ENCODE results near the gene TMEM184B.

The TMEM184B gene

DNA sequence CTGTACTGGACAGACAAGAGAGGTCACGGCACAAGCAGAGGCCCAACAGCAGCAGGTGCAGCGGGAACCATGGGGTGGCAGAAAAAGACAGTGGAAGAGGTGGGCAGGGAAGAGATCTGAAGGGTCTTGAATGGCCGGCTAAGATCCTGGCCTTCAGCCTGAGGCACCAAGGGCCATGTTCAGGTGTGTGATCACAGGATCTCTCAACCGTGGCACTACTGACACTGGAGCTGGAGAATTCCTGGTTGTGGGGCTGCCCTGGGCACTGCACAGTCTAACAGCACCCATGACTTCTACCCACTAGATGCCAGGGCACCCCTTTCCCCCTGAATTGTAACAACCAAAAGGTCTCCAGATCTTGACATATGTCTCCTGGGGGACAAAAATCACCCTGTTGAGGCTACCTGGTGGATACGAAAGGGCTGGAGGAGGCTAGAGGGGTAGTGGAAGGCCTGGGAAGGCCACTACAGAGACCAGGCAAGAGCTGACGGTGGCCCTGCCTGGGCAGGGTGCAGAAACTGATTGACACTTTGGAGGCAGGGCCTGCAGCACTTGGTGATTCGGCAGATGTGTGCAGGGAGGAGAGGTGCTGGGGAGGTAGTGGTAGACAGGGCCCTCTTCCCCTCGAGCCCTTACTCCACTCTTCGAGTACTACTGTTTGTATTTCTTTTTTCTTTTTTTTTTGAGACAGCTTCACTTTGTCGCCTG, 36.1 kb upstream of the TMEM184B start:
- DNase-seq (ENCODE audit: low read depth in 2 of 2): no peak

GRCh38 chr22:38305471-38306448, 33.0 kb upstream of the TMEM184B start:
- DNase-seq (ENCODE audit: low read depth in 2 of 2): no peak

- no peak for DNase-seq (ENCODE audit: low read depth in 2 of 2)
These were observed 31.7 kb upstream of the TMEM184B start for GRCh38 chr22:38304526-38304925.

- no peak for DNase-seq (ENCODE audit: low read depth in 2 of 2)
These were observed 31.2 kb upstream of the TMEM184B start for GRCh38 chr22:38303974-38304373.

DNA sequence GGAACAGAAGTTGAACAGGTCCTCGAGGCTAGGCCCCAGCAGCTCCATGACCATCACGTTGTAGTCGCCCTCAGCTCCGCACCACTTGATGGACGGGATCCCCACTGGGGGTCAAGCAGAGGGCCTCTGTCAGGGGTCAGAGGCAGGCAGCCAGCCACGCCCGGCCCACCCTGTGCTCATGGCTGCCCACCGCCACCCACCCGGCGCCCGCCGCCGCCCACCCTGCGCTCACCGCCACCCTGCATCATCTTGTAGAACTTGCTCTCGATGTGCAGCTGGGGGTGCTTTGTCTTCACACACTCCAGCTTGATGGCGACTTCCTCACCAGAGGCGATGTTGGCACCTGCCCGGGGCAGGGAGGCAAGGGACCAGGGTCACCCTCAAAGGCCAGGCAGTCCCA, 30.1 kb upstream of the TMEM184B start:
- no peak for DNase-seq (ENCODE audit: low read depth in 2 of 2)

DNA sequence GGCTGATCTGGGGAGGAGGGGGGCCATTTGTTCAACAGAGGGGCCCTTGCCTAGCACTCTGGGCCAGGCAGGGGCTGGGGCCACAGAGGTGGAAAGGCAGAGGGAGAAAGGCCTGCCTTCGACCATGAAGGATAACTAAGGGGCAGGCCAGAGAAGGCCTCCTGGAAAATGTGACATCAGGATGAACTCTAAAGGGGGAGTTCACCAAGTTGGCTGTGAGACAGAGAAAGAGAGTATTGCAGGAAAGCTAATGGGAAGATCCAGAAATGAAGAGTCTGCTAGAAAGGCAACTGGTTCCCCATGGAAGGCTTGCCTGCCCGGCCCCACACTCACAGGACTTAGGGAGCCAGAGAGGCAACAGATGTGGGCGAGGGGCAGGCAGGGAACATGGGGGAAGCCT, 28.1 kb upstream of the TMEM184B start:
- DNase-seq (ENCODE audit: low read depth in 2 of 2): no peak

DNA sequence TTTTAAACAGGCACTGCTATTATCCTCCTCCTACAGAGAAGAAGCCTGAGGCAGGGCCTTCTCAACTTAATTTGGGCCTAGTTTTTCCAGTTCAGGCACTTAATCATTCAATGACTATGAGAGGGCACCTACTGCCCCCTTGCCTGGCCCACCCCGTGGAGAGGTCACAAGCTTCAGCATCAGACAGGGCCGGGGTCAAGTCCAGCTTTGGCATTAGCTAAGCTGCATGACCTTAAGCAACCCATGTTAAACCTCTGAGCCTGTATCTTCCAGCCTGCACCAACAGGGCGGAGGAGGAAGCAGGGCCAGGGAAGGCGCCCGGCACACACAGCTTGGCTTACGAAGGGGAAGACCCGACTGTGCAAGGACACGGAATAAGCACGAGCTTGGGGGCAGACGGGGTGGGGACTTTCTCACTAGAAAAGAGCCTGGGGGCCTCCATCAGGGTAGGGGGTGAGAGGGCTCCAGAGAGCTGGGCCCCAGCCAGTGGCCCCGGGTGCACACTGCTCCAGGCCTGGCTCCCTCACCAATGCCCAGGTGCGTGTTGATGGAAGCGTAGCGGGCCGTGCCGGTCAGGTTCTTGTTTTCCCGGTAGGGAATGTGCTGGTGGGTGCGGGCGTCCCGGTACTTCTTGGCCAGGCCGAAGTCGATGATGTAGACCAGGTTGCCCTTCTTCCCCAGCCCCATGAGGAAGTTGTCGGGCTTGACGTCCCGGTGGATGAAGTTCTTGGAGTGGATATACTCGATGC, 27.6 kb upstream of the TMEM184B start:
- no peak for DNase-seq (ENCODE audit: low read depth in 2 of 2)

DNA sequence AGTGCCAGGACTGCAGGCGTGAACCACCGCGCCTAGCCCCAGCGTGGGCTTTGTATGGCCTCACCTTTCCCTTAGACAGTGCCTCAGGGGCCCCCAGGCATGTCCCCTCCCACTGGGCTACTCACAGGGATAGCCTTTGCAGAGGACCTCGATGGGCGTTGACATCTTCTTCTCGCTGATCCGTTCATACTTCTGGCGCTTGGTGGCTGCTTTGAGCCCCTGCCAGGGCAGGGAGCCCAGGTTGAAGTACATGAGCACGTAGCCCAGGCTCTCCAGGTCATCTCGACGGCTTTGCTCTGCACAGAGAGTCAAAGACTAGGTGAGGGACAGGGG, 26.9 kb upstream of the TMEM184B start:
- no peak for DNase-seq (ENCODE audit: low read depth in 2 of 2)

GRCh38 chr22:38298312-38299005, 25.6 kb upstream of the TMEM184B start:
- no peak for DNase-seq (ENCODE audit: low read depth in 2 of 2)

- no peak for DNase-seq (ENCODE audit: low read depth in 2 of 2)
These were observed 23.6 kb upstream of the TMEM184B start for GRCh38 chr22:38296372-38296771.

GRCh38 chr22:38295863-38296262, 23.1 kb upstream of the TMEM184B start:
- DNase-seq (ENCODE audit: low read depth in 2 of 2): no peak

GRCh38 chr22:38295339-38295738, 22.5 kb upstream of the TMEM184B start:
- DNase-seq (ENCODE audit: low read depth in 2 of 2): no peak

GRCh38 chr22:38294193-38294592, 21.4 kb upstream of the TMEM184B start:
- DNase-seq (ENCODE audit: low read depth in 2 of 2): no peak

GRCh38 chr22:38292694-38293093, 19.9 kb upstream of the TMEM184B start:
- no peak for DNase-seq (ENCODE audit: low read depth in 2 of 2)

GRCh38 chr22:38291201-38291777, 18.5 kb upstream of the TMEM184B start:
- DNase-seq (ENCODE audit: low read depth in 2 of 2): no peak

DNA sequence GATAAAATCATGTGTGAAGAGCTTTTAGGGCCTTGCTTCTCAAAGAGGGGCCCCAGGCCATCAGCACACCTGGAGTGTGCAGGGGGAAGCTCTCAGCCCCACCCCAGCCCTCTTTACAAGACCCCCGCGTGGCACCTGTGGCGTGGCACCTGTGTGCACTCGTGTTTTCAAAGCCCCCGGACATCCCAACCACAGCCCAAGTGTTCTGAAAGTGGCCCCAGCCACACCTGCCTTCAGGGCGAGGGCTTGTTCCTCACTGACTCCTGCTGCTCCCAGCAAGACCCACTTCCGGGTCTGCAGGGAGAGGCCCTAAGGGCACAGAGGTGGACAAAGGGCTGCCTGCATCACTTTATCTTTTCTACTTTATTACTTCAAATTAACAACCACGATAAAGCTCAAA, 17.5 kb upstream of the TMEM184B start:
- DNase-seq (ENCODE audit: low read depth in 2 of 2): no peak

DNA sequence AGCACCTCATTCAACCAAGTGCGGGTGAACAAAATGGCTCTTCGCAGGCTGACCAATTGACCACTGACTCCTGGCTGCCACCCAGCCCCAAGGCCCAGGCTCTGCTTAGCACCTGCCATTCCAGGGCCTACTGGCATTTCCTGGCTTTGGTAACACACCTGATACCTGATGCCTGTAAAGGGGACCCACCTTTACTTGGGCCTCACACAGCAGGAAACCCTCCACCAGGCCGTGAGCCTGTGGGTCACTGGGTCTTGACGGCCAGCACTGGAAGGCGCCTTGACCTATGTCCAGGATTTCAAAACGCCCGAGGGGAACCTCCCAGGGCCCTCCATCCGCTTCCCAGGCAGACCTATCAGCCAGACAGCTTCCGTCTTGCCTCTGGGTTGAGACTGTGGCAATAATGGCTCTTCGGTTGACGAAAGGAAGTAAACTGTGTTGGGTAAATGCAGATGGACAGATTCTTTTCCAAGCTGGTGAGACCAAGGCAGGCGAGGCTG, 16.8 kb upstream of the TMEM184B start:
- no peak for DNase-seq (ENCODE audit: low read depth in 2 of 2)

DNA sequence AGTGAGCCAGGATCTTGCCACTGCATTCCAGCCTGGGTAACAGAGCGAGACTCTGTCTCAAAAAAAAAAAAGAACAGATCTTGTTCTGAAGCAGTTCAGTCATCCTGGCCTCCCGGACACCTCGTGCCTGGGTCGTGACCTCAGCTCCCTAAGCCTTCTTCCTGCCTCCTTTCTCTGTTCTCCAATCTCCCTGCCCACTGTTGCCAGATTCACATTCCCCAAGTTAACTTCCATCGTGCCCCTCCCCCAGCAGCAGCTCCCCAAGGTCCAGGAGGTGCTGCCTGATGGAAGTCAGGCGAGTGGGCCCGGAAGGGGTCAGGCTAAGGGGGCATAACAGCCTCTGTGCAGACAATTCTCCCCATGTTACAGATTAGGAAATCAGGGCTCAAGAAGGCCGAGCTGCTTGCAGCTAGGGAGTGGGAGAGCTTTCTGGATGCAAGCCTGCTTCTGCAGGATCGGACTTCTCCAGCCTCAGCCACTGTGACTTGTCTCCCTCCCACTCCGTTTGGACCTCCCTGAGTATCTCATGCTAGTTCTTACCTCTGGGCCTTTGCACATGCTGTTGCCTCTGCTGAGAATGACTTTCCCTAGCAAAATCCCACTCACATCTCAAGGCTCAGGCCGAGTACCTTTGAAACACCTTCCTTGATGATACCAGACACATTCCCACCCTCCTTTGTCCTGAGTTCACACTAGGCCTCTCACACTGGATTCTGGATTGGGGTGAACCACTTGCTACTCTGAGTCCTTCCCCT, 14.3 kb upstream of the TMEM184B start:
- no peak for DNase-seq (ENCODE audit: low read depth in 2 of 2)

GRCh38 chr22:38285018-38285417, 12.2 kb upstream of the TMEM184B start:
- DNase-seq (ENCODE audit: low read depth in 2 of 2): no peak

- no peak for DNase-seq (ENCODE audit: low read depth in 2 of 2)
These were observed 11.2 kb upstream of the TMEM184B start for GRCh38 chr22:38284042-38284402.

- no peak for DNase-seq (ENCODE audit: low read depth in 2 of 2)
These were observed 9.6 kb upstream of the TMEM184B start for GRCh38 chr22:38282397-38282796.

Data from fibroblast of skin of left biceps (primary cell).